Measurements from ENCODE around the gene GAPVD1.
"Not testable (repeated sequence)": the region's sequence is repeated elsewhere in the genome, so short reads cannot be mapped to it uniquely, and the experiment has no call there.

Gene GAPVD1

GRCh38 chr9:125376261-125377226, 114.9 kb downstream of the GAPVD1 start:
- no peak for DNase-seq

DNA sequence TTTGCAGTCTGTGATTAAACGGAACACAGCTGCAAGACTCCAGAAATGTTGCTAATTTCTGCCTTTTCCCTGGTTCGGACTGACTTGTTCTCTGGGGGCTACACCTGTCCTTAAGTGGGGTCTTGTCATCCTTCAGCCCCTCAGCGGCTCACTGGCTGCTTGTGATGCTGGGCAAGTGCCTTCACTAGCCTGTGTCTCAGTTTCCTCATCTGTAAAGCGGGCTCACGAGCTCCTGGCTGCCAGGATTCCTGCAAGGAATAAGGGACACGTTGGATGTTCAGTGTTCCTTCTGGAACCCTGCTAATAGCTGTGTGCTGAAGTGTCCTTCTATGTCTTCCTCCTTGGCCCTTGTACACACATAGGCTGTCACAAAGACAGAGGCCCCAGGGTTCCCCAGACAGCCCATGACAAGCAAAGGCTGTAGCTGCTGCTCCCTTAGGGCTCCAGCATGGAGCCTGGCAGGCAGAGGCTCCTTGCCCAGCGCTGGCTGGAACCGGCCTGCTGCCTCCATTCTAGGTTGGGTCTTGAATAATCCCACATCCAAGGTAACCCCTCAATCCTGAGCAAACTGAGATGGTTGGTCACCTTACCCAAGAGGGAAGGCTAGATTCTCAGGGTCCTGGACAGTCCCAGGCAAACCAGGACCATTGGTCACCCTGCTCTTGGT, 116.1 kb downstream of the GAPVD1 start:
- no peak for DNase-seq

- DNase-seq, result no peak
Measured at GRCh38 chr9:125378778-125379177, 117.2 kb downstream of the GAPVD1 start.

DNA sequence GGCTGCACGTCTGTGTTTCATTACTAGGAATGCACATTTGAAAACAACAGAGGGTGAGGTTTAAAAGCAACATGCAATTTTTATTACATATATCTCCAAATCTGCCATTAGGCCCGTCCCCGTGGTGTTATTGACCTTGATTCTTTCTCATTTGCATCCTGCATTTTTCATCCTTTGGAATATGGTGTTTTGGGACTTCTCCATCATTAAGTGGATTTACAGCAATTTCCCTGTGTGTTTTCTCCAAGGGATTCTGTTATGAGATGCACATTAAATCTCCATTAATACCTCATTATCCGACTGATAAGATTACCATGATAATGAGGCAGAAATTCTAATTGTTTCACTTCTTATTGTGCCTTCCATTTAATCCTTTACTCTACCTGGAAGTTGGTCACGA, 117.6 kb downstream of the GAPVD1 start:
- DNase-seq, result no peak

GRCh38 chr9:125380406-125380805, 118.8 kb downstream of the GAPVD1 start:
- DNase-seq, result no peak

DNA sequence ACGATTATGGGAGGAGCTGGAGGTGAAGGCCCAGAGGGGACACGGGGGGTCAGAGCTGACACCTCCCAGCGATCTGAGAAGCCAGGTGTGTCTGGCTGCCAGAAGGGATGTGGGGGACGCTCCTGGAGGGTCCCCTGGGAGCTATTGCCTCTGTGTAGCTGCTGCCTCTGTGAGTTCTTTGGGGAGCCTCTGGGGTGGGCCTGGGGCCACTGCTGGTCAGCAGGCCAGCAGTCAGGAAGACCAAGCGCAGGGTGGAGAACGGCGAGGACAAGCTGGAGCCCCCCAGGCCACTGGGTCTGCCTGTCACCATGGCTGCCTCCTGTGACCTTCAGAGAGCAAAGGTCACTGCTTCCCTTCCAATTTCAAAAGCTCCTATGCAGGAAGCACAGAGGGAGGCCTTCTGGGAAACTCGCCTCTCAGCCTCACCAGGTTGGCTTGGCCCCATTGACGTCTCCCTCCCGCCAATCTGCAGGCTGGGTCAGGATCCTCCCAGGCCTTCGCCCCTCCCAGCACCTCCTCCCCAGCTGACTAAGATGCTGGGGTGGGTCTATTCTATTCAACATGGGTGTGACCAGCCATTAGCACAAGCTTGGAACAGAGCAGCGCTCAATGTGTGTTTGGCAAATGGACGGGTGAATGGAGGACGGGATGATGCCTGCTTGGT, 126.4 kb downstream of the GAPVD1 start:
- DNase-seq, result no peak

DNA sequence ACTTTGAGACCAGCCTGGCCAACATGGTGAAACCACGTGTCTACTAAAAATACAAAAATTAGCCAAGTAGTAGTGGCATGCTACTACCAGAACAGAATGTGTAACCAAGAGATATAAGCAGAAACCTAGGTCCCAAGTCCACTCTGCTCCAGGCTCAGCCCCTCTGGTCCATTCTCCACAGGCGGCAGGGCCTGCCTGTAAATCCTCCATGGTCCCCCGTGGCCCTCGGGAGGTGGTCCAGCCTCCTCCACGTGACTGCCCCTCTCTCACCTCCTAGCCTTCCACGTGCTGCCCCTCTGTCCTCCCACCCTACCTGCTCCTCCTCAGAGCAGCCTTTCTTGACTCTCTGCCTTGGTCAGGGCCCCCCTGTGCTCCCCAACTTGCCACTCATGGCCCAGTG, 127.4 kb downstream of the GAPVD1 start:
- no peak for DNase-seq

- no peak for DNase-seq
Measured at GRCh38 chr9:125391704-125392103, 130.1 kb downstream of the GAPVD1 start.

DNA sequence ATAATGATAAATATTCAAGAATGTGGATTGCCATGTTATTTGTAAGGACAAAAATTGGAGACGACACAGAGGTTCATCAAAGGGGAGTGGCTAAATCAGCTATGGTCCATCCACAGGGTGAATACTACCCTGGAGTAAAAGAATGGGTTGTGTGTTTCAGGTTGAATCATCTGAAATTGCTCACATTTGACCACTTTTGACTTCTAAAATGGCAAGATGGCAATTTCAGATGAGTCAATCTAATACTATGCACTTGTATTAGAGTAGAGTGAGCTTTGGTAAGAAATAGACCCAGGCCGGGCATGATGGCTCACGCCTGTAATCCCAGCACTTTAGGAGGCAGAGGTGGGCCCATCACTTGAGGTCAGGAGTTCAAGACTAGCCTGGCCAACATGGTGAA, 131.8 kb downstream of the GAPVD1 start:
- DNase-seq, result no peak

- no peak for DNase-seq
Measured at GRCh38 chr9:125396799-125397198, 135.2 kb downstream of the GAPVD1 start.

- DNase-seq, result no peak
Measured at GRCh38 chr9:125397736-125398135, 136.1 kb downstream of the GAPVD1 start.

DNA sequence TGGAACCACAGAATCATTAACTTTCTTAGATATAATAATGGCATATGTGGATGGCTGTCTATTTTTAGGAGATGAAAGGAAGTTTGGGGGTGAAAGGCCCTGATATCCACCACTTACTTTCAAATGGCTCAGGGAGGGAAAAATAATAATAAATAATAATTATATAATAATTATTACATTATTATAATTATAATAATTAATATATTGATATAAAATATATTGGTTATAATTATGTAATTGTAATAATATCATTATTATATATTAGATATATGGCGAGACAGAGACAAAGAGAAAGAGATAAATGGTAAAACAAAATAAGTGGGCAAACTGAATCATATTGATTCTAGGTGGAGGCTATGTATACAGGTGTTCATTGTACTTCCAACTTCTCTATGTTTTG, 136.6 kb downstream of the GAPVD1 start:
- DNase-seq, result no peak

DNA sequence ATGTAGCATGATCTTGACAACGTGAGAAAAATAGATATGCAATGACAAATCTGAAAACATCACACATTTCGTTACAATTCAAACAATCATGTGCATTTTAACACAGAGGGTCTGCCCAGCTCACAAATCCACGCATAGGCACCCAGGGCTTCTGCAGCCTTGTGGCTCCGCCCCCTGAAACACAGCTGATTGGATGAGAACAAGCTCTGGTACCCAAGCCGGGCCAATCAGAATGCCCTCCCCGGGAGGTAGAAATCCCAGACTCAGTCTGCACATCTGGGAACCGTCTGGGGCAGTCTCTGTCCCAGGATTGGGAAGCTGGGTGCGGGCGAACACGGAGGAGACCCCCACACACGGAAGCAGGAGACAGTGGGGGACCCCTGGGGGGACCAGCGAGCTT, 137.5 kb downstream of the GAPVD1 start:
- no peak for DNase-seq

- DNase-seq, result no peak
Measured at GRCh38 chr9:125399666-125400065, 138.0 kb downstream of the GAPVD1 start.

- not testable (repeated sequence) for DNase-seq
Measured at GRCh38 chr9:125400232-125400631, 138.6 kb downstream of the GAPVD1 start.

DNA sequence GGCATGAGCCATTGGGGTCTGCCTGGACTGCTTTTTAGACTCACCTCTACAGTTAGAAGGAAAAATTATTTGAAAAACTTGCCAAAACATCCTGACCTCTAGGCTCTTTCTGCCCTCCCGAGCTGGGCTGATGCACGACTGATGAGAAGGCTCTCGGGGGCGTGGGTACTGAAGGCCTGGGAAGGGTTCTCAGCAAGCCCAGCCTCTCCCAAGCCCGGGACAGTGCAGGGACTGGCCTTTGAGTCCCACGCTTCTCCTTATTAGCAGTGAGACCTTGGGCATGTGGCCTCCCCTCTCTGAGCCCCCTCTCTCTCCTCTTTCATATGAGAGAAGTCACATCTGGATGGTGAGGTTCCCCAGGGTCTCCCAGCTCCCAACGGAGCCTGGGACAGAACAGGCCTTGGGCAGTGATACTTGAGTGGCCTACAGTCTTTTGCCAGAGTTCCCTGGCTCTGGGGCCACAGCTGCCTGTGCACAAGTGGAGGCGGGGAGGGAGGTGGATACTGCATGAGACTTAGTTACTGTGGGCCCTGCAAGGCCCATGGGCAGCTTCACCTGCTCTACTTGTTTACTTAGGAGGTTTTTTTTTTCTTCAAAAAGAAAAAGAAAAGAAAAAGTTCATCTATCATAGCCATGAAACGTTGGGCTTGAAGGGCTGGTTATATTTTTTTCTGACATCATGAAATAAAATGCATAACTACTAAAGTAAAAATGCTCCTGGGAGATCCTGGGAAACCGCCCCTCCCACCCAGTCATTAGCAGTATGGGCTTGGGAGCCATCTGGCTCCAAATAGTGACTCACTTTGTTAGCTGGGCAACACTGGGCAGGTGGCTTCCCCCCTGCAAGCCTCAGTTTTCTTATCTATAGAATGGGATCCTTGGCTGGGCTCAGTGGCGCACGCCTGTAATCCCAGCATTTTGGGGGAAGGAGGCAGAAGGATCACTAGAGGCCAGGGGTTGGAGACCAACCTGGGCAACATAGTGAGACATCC, 139.4 kb downstream of the GAPVD1 start:
- DNase-seq, result no peak

DNA sequence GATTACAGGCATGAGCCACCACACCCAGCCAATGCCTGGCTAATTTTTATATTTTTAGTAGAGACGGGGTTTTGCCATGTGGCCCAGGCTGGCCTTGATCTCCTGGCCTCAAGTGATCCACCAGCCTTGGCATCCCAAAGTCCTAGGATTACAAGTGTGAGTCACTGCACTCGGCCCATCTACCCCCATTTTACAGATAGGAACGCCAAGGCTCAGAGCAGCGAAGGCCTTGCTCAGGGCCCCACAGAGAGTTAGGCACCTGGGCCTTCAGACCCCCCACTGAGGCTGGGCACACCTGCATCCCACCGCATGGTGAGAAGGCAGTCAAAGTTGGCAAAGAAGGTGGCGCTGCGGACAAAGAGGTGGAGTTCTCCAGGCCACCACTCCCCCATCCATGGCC, 143.1 kb downstream of the GAPVD1 start:
- DNase-seq, result no peak

GRCh38 chr9:125405938-125406809, 144.5 kb downstream of the GAPVD1 start:
- DNase-seq, result no peak

DNA sequence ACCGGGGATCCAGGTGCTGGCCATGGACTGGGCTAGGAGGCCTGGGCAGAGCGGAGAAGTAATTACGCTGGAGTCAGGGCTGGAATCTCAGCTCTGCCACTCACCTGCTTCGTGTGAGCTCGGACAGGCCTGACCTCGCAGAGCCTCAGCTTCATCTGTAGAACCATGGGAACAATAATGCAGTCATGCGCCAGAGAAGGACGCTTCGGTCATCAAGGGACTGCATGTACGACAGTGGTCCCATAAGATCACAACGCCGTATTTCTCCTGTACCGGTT, 145.1 kb downstream of the GAPVD1 start:
- DNase-seq, result no peak

DNA sequence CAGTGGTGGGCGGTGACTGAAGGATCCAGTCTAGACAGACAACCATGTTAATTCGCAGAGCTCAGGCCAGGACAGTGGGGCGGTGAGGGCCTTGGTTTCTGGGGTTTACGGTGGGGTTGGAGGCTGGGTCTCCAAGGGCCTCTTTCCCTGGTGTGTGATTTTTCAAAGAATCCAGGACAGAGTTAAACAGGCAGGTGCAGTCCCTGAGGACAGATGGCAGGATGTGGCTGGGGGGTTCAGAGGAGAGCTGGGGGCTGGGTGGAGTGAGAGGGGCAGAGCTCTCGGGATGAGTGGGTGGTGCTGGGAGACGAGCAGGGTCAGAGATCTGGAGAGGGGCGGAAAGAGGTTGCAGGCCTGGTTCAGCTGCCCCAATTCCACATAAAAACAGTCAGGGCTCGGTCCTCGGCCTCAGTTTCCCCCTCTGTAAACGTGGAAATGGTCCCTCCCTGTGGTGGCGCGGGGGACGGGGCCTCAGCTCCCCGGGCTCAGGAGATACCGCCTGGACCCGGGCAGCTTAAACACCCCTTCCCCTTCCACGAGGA, 145.9 kb downstream of the GAPVD1 start:
- DNase-seq, result no peak

Measured in stimulated activated CD4-positive, alpha-beta T cell treated with anti-CD3 and anti-CD28 coated beads, Interleukin-4, amount 100 ng/mL, for 4 hours (primary cell).